HUES64 (cell line): ENCODE measurements around the gene INPP4B.

Experiments
- H3K27ac ChIP-seq: 2 replicates; pipeline ENCODE4 v1.7.0; 2013; ENCODE audit warnings: low read depth, low read length, inconsistent platforms
- H3K27me3 ChIP-seq: 2 replicates; pipeline ENCODE4 v1.6.1; 2013; ENCODE audit warnings: mild to moderate bottlenecking, low read length; ENCODE audit not compliant: insufficient read depth
- H3K36me3 ChIP-seq: 2 replicates; pipeline ENCODE4 v1.6.1; 2013; ENCODE audit warnings: mild to moderate bottlenecking, low read length; ENCODE audit not compliant: insufficient read depth
- H3K4me1 ChIP-seq: 2 replicates; pipeline ENCODE4 v1.6.1; 2013; ENCODE audit warnings: mild to moderate bottlenecking, low read length, moderate library complexity; ENCODE audit not compliant: insufficient read depth
- H3K4me3 ChIP-seq: 2 replicates; pipeline ENCODE4 v1.5.1; 2013; ENCODE audit warnings: mild to moderate bottlenecking, low read length, moderate library complexity
- H3K9ac ChIP-seq: 2 replicates; pipeline ENCODE4 v1.6.1; 2013; ENCODE audit warnings: mild to moderate bottlenecking, low read depth, low read length
- H3K9me3 ChIP-seq: 2 replicates; pipeline ENCODE4 v1.6.1; 2013; ENCODE audit warnings: low read depth, low read length; ENCODE audit not compliant: insufficient read depth
- WGBS: fragments of 150-250, 120-280 bp; methylation state at CpG from one replicate; pipeline ENCODE4 v1.1.7; 2013; ENCODE audit warnings: missing lambda C conversion rate; 5-methylcytosine and 5-hydroxymethylcytosine counted together

Gene INPP4B

DNA sequence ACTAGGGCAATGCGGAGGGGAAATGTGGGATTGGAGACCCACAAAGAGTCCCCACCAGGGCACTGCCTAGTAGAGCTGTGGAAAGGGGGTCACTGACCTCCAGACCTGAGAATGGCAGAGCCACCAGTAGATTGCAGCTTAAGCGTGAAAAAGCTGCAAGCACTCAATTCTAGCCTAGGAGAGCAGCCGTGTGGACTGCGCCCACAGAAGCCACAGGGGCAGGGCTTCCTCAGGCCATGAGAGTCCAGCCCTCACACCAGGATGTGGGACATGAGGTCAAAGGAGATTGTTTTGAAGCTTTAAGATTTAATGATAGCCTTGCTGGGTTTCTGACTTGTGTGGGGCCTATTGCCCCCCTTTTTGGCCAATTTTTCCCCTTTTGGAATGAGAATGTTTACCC, 379.0 kb downstream of the INPP4B start:
- Histone ChIP-seq H3K4me1 (no peaks in the 10 kb centered on the region), H3K27ac (no peak overlapping the region), H3K9me3 (no peaks in the 10 kb centered on the region), H3K9ac (no peak overlapping the region), H3K4me3 (no peak overlapping the region), H3K36me3 (no peaks in the 10 kb centered on the region), H3K27me3 (no peaks in the 10 kb centered on the region)
- 97% methylated on average over 4 of the region's 4 CpGs for WGBS

DNA sequence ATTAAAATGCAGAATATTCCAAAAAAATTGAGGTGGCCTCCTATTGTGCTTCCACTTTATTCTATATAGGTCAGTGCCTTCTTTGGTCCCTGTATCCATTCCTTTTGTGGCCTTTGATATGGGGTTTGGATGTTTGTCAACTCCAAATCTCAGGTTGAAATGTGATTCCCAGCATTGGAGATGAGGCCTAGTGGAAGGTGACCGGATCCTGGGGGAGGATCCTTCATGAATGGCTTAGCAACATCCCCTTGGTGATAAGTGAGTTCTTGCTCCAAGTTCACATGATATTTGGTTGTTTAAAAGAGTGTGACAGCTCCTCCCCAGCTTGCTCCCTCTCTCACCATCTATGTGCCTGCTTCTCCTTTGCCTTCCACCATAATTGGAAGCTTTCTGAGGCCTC, 380.6 kb downstream of the INPP4B start:
- WGBS, result 88% methylated on average over 1 of the region's 1 CpG
- H3K9ac ChIP-seq, result no peak overlapping the region
- H3K4me1 ChIP-seq, result no peaks in the 10 kb centered on the region
- no peaks in the 10 kb centered on the region for H3K27me3 ChIP-seq
- H3K27ac ChIP-seq, result no peak overlapping the region
- no peaks in the 10 kb centered on the region for H3K36me3 ChIP-seq
- no peak overlapping the region for H3K4me3 ChIP-seq
- no peaks in the 10 kb centered on the region for H3K9me3 ChIP-seq

DNA sequence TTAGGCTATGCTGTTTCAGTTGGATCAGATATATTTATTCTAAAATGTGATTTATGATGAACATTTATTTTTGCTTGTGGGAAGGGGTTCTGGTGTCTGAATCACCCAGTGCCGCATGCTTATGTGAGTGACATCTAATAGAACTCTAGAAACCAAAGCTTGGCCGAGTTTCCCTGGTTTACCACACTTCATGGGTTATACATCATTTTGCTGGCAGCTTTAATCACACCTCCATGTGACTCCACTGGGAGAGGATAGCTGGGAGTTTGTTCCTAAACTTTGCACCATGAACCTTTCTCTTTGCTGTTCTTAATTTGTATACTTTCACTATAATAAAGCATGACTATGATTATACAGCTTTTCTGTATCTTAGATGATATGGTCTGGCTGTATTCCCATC, 382.9 kb downstream of the INPP4B start:
- no peaks in the 10 kb centered on the region for H3K27me3 ChIP-seq
- 93% methylated on average over 2 of the region's 2 CpGs for WGBS

DNA sequence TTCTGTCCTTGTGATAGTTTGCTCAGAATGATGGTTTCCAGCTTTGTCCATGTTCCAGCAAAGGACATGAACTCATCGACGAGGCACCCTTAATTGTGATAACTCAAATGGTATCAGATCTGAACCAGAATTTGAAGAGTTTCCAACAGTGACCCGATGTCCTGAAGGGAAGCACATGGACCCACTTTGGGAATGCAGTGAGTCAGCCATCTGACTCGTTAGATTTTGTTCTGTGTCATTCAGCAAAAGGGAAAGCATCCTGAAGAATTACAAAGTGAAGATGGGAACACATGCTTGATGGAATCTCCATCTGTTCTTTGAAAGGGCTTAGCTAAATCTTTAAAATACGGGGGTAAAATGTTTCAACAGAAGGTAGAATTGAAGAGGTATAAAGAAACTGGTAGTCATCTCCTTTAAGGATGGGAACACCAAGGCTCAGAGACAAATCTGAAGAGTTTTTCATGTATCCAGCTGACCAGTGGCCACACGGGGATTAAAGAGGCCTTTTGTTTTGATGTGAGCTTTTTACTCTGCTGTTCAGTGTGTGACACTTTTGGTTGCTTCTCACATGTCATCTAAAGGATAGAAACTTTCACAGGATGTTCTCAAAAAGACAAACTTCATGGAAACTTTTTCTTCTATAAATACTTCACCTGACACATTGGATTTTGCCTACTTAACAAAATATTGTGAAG, 393.8 kb downstream of the INPP4B start:
- Histone ChIP-seq H3K27ac (no peak overlapping the region), H3K27me3 (no peaks in the 10 kb centered on the region), H3K4me3 (no peak overlapping the region), H3K9me3 (no peaks in the 10 kb centered on the region), H3K36me3 (no peaks in the 10 kb centered on the region), H3K9ac (no peak overlapping the region), H3K4me1 (peaks cover 8% of the 10 kb centered on the region)
- 88% methylated on average over 6 of the region's 6 CpGs for WGBS

More for the DNA sequence above, 382.9 kb downstream of the INPP4B start:
- H3K36me3 ChIP-seq, result no peaks in the 10 kb centered on the region
- no peaks in the 10 kb centered on the region for H3K4me1 ChIP-seq
- H3K4me3 ChIP-seq, result no peak overlapping the region
- no peak overlapping the region for H3K9ac ChIP-seq
- H3K27ac ChIP-seq, result no peak overlapping the region
- no peaks in the 10 kb centered on the region for H3K9me3 ChIP-seq

DNA sequence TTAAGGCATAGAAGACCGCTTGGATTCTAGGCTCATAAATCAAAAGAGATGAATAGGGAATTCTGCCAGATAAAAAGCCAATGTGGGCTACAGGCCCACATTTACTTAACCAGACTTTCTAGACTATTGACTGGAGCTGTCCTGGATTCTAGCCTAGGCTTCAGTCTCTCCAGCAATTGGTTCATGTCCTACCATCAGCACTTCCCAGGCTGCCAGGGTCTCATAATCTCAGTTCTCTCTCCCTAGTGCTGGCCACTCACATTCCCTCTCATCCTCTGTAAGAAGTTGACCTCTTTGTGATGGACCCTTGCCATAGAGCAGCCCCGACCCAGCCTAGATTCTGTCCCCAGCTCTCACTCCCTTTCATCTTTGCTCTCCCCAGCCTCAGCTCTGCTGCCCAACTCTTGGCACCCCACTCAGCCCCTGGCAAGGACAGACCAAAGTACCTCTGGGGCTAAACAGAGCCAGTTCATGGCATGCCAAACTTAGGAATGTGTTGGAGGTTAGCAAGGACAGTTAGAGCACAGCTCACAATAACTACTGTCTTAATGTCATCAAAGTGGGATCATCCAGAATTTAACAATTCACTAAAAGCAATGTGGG, 396.2 kb downstream of the INPP4B start:
- no peaks in the 10 kb centered on the region for H3K36me3 ChIP-seq
- no peaks in the 10 kb centered on the region for H3K27me3 ChIP-seq
- no peak overlapping the region for H3K9ac ChIP-seq
- 93% methylated on average over 2 of the region's 2 CpGs for WGBS
- H3K9me3 ChIP-seq, result no peaks in the 10 kb centered on the region
- no peak overlapping the region for H3K4me3 ChIP-seq
- H3K27ac ChIP-seq, result no peak overlapping the region
- peaks cover 8% of the 10 kb centered on the region for H3K4me1 ChIP-seq

DNA sequence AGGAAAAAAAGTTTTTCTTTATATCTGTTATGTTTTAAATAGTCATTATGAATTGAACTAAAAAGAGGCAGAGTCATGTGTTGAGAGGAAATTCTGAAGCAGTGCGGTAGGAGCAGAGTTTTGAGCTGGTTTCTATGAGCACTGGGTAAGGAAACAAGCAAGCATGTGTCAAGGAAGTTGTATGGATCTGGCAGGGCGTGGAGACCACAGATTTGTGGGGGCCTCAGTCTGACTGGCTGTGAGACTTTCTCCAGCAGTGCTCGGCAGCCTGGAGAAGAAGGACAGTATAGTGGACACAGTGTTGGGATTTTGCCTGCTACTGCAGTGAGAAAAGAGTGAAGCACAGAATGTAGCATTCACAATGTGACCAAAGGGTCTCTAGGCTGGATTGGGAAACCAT, 399.1 kb downstream of the INPP4B start:
- no peaks in the 10 kb centered on the region for H3K36me3 ChIP-seq
- no peak overlapping the region for H3K27ac ChIP-seq
- H3K27me3 ChIP-seq, result no peaks in the 10 kb centered on the region
- H3K9me3 ChIP-seq, result no peaks in the 10 kb centered on the region
- H3K9ac ChIP-seq, result no peak overlapping the region
- H3K4me3 ChIP-seq, result no peak overlapping the region
- peaks cover 3% of the 10 kb centered on the region; the same call in 1 of the 2 replicates for H3K4me1 ChIP-seq
- WGBS, result 92% methylated on average over 3 of the region's 3 CpGs

DNA sequence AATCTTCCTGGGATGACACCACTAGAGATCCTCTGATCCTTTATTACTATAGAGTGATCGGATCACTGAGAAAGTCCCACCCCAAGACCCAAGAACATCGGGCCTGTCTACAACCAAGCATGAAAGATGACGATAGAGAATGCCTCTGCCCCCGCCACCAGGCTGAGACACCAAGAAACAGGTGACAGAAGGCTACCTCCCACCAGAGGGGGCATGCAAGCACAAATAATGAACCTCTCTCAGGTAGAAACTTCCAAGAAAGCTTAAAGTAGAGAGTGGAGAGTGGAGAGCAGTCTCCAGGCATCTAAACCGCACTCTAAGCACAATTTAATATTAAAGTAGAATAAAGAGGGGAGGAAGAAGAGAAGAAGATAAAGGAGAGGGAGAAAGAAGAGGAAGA, 402.6 kb downstream of the INPP4B start:
- Histone ChIP-seq H3K36me3 (no peaks in the 10 kb centered on the region), H3K4me3 (no peak overlapping the region), H3K9ac (no peak overlapping the region), H3K27ac (no peak overlapping the region), H3K9me3 (no peaks in the 10 kb centered on the region), H3K27me3 (no peaks in the 10 kb centered on the region), H3K4me1 (peaks cover 2% of the 10 kb centered on the region; the same call in 1 of the 2 replicates)
- 95% methylated on average over 4 of the region's 5 CpGs for WGBS

DNA sequence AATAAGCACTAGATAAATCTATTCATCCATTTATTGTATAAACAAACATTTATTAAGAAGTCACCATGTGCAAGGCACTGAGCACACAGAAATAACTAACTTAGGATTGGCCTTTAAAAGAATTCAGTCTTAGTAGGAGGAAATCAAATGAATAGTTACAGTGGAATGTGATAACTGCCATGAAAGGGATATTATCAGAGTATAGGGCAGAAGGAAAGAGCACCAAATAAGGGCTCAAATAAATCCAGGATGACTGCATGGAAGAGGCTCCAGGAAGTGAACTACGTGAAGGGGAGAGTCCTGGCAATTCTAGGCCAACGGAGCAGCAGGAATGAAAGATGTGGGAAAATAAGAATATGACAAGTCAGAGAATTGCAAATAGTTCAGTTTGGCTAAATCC, 406.0 kb downstream of the INPP4B start:
- Histone ChIP-seq H3K27me3 (no peaks in the 10 kb centered on the region), H3K4me3 (no peak overlapping the region), H3K9ac (no peak overlapping the region), H3K4me1 (peaks cover 8% of the 10 kb centered on the region; the same call in 1 of the 2 replicates), H3K9me3 (no peaks in the 10 kb centered on the region; the same call in 1 of the 2 replicates), H3K36me3 (no peaks in the 10 kb centered on the region), H3K27ac (no peak overlapping the region)
- 92% methylated on average over 2 of the region's 2 CpGs for WGBS

DNA sequence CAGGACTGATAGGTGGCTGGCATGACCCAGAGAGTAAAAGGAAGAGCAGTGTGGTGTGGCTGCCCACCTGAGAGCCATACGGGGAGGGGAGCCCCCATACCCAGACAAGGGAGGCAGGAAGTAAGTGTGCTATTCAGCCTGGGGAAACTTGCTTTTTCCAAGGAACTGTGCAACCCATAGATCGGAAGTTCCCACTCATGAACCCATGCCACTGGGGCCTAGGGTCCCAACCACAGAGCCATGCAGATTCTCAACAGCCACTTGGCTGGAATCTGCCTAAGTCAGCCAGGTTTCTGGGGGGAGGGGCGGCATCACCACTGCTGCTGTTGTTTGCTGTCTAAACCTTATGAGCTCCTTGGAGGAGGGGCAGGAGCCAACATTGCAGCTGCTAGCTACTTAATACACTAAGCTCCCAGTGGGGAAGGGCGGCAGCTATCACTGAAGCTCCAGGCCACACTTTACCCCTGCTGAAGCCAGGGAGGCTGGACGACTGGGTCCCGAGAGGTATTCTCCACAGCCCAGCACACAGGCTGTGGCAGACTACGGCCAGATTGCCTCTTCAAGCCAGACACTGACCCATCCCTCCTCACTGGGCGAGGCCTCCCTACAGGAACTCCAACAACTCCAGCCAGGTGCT, 410.4 kb downstream of the INPP4B start:
- peak overlapping the region; percentile 43; the same call in 1 of the 2 replicates for H3K27ac ChIP-seq
- peaks cover 8% of the 10 kb centered on the region; the same call in 1 of the 2 replicates for H3K4me1 ChIP-seq
- peak overlapping the region; percentile 22; the same call in 1 of the 2 replicates for H3K9ac ChIP-seq
- no peaks in the 10 kb centered on the region for H3K36me3 ChIP-seq
- H3K27me3 ChIP-seq, result no peaks in the 10 kb centered on the region
- H3K9me3 ChIP-seq, result no peaks in the 10 kb centered on the region; the same call in 1 of the 2 replicates
- H3K4me3 ChIP-seq, result no peak overlapping the region
- WGBS, result 70% methylated on average over 8 of the region's 8 CpGs

DNA sequence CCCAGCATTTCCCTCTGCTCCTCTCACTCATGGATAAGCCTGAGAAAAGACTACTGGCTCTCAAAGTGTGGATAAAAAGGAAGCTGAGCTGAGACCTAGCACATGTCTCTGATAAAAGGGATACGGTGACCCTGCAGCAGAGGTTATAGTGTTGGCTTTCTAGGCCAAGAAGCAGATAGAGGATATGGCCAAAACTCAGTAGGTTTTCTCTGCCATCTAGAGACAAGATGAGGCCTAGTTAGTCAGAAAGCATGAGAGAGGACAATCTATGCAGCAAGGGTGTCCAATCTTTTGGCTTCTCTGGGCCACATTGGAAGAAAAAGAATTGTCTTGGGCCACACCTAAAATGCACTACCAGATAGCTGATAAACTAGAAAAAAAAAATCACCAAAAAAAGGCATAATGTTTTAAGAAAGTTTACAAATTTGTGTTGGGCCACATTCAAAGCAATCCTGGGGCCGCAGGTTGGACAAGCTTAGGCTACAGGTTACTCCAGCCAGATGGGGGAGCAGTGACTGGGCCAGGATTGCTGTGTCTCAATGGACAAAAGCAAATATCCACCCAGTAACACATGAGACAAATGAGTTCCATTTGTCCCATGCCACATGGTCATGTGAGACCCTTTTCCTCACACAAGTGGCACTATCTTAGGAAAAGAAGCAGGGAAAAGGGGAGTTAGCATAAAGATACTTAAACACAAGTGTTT, 411.4 kb downstream of the INPP4B start:
- Histone ChIP-seq H3K9ac (no peak overlapping the region), H3K27ac (no peak overlapping the region), H3K4me1 (peaks cover 8% of the 10 kb centered on the region; the same call in 1 of the 2 replicates), H3K36me3 (no peaks in the 10 kb centered on the region), H3K27me3 (no peaks in the 10 kb centered on the region), H3K4me3 (no peak overlapping the region), H3K9me3 (no peaks in the 10 kb centered on the region; the same call in 1 of the 2 replicates)
- WGBS, result 97% methylated on average over 2 of the region's 2 CpGs

DNA sequence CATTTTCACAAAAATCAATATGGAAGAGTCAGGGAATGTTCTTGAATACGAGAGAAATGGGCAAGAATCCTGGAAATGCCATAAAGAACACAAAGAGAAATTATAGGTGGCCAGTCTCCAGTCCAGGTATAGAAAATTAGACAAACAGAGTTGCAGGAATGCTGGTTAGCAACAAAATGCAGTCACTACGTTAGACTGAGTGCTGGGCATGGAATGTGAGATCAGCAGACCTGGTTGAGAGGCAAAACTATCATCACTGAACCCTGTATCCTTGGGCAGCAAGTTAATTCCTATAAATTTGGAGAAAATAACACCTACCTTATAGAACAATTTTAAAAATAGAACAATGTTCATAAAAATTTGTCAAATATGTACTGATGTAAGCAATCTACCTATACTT, 417.4 kb downstream of the INPP4B start:
- Histone ChIP-seq H3K4me1 (peaks cover 27% of the 10 kb centered on the region), H3K27me3 (no peaks in the 10 kb centered on the region), H3K9ac (no peak overlapping the region), H3K9me3 (no peaks in the 10 kb centered on the region), H3K36me3 (no peaks in the 10 kb centered on the region), H3K4me3 (no peak overlapping the region), H3K27ac (no peak overlapping the region)
- WGBS, result 90% methylated on average over 2 of the region's 2 CpGs
